ENCODE results near the gene CC2D1A. TPM values are rescaled to one million over a fixed set of nuclear protein-coding genes. Genes with fewer than 3 reads are reported as not detected.

CC2D1A gene
- total and polyA plus RNA-seq, 8 donors = 25.0 to 34.3 (median 30.5) TPM

DNA sequence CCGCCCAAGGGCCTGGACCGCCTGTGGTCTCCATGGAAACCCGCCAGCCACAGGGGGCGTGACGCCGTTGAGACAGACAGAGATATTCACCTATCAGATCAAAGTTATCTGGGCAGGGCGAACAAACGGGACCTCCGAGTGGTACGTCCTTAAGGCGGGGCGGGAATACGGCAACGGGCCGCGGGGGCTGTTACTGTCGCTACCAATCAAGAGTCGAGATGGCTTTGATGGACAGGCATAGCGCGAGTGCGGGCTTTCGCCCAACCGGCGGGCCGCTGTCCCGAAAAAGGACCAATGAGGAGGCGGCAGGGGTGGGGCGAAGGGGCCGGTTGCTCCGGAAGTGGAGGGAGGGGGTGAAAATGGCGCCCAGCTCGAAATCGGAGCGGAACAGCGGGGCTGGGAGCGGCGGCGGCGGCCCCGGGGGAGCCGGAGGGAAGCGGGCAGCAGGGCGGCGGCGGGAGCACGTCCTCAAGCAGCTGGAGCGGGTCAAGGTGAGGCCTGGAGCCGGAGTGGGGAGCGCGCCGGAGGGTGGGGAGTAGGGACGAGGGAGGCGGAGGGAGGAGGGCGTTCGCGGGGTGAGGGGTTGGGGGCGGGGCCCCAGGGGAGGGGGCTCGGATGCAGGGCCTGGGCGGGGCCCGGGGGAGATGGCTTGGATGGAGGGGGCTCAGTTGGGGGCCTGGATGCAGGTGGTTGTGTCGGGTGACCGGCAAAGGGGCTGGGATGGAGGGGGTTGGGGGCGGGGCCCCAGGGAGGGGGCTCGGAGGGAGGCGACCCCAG is 46.3 kb downstream of the CC2D1A start, which contains the start of gene DCAF15:
DCAF15 (plus strand) TSS at position 356 of the 777 bp plus-strand sequence; CDS start at position 360, 4 bp downstream.
- Histone ChIP-seq H3K27me3 (no peaks in the 10 kb centered on the region), H3K4me1 (peaks cover 9 to 20% of the 10 kb centered on the region in 2 donors), H3K9me3 (no peaks in the 10 kb centered on the region), H3K27ac (peak within 1 kb of the TSS; percentile 44 to 86), H3K4me3 (peak within 1 kb of the TSS; percentile 79 to 89), H3K36me3 (peaks cover 0 to 31% of the 10 kb centered on the region in 2 donors)
- DNase-seq = peak; percentile 96 to 100 (median 99)
- TF ChIP-seq, protein P1, sequence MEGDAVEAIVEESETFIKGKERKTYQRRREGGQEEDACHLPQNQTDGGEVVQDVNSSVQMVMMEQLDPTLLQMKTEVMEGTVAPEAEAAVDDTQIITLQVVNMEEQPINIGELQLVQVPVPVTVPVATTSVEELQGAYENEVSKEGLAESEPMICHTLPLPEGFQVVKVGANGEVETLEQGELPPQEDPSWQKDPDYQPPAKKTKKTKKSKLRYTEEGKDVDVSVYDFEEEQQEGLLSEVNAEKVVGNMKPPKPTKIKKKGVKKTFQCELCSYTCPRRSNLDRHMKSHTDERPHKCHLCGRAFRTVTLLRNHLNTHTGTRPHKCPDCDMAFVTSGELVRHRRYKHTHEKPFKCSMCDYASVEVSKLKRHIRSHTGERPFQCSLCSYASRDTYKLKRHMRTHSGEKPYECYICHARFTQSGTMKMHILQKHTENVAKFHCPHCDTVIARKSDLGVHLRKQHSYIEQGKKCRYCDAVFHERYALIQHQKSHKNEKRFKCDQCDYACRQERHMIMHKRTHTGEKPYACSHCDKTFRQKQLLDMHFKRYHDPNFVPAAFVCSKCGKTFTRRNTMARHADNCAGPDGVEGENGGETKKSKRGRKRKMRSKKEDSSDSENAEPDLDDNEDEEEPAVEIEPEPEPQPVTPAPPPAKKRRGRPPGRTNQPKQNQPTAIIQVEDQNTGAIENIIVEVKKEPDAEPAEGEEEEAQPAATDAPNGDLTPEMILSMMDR (IDR thresholded peaks at IDR 0.05) = peak in 1 of 2 donors; percentile 16
- peak; percentile 99 for ATAC-seq
- intact Hi-C loops (cut with DNase I) = no loop called here

DNA sequence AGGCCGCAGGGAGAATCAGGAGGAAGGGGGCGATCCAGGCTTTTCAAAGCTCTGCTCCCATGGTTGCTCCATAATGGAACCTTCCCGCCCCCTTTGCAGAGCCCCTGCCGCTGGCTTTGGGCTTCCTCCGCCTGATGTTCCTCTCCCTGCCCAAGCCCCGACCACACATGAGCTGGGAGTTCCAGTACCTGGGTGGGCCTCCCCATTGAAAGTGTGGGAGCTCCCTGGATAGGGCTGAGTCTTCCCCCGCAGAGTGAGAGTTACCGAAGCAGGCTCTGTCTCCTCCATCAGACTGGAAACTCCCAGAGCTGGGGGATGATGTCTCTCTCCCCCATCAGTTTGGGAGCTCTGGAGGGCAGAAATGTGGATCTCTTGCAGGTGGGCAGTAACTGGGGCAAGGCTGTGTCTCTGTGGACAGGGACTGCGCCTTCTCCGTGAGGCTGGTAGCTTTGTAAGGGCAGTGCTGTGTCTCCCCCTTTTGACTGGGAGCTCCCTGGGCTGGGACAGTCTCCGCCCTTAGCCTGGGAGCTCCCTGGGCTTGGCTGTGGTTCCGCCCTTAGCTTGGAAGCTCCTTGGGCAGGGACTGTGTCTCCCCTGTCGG is 47.0 kb downstream of the CC2D1A start:
- no peaks in the 10 kb centered on the region for H3K27me3 ChIP-seq
- intact Hi-C loops (cut with DNase I) = no loop called here
- TF ChIP-seq, protein P1 (IDR thresholded peaks at IDR 0.05) = no peak
- peak overlapping the region; percentile 79 to 89 for H3K4me3 ChIP-seq
- H3K36me3 ChIP-seq = peaks cover 0 to 37% of the 10 kb centered on the region in 2 donors
- no peaks in the 10 kb centered on the region for H3K9me3 ChIP-seq
- DNase-seq = peak in 1 of 4 donors; percentile 13
- ATAC-seq = peak; percentile 16
- peak overlapping the region; percentile 44 to 86 for H3K27ac ChIP-seq
- peaks cover 9 to 20% of the 10 kb centered on the region in 2 donors for H3K4me1 ChIP-seq

DNA sequence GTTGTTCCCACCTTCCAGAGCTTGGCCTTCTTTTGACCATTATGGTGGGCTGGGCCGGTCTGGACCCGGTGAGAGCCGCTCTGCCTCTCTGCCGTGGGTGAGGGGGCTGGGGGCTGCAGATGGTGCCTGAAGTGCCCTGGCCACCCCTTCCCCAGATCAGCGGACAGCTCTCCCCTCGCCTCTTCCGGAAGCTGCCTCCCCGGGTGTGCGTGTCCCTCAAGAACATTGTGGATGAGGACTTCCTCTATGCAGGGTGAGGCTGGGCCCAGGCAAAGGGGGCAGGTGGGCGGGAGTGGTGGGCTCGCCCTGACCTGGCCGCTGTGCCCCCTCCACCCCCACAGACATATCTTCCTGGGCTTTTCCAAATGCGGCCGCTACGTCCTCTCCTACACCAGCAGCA is 48.2 kb downstream of the CC2D1A start:
- H3K4me1 ChIP-seq = peaks cover 9 to 20% of the 10 kb centered on the region in 2 donors
- no peak overlapping the region for H3K4me3 ChIP-seq
- no peaks in the 10 kb centered on the region for H3K9me3 ChIP-seq
- peaks cover 0 to 49% of the 10 kb centered on the region in 2 donors for H3K36me3 ChIP-seq
- H3K27ac ChIP-seq = no peak overlapping the region
- ATAC-seq (no peak), DNase-seq (no peak)
- no peaks in the 10 kb centered on the region for H3K27me3 ChIP-seq
- TF ChIP-seq, protein P1 (IDR thresholded peaks at IDR 0.05) = no peak
- intact Hi-C loops (cut with DNase I) = no loop called here

DNA sequence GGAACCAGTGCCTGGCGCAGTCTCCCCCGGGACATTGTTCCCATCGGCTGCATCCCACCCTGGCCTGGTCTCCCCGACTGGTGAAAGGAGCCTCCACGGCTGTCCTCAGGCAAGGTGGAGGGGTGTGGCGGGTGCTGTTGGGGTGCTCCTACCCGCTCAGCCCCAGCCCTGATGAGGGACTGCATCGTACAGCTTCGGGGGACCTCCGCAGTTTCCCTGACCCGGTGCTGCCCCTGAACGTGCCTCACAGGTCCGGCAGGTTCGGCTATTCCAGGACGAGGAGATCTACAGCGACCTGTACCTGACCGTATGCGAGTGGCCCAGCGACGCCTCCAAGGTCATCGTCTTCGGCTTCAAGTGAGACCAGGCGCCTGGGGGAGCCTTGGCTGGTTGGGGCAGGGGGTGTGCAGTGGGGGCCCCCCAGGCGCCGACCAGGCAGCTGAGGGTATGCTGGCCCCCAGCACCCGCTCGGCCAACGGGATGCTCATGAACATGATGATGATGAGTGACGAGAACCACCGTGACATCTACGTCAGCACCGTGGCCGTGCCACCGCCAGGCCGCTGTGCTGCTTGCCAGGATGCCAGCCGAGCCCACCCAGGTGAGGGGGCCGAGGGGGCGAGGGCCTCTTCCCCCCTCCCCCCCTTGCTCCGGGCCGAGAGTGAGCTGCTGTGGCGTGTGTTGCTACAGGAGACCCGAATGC is 49.8 kb downstream of the CC2D1A start:
- Histone ChIP-seq H3K4me1 (peaks cover 9 to 20% of the 10 kb centered on the region in 2 donors), H3K36me3 (peaks cover 0 to 65% of the 10 kb centered on the region in 2 donors), H3K9me3 (no peaks in the 10 kb centered on the region), H3K27me3 (no peaks in the 10 kb centered on the region), H3K27ac (no peak overlapping the region), H3K4me3 (no peak overlapping the region)
- intact Hi-C loops (cut with DNase I) = no loop called here
- TF ChIP-seq, protein P1 (IDR thresholded peaks at IDR 0.05) = no peak
- DNase-seq = no peak
- ATAC-seq = no peak

DNA sequence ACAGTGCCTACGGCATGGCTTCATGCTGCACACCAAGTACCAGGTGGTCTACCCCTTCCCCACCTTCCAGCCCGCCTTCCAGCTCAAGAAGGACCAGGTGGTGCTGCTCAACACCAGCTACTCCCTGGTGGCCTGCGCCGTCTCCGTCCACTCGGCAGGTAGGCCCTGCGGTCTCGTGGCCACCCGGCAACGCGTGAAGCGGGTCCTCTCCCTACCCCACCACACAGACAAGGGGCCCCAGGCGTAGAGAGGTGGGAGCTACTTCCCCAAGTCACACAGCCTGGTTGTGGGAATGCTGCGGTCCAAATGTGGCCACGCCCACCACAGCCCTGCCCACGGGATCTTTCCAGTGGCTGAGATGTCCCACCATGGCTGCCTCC is 50.4 kb downstream of the CC2D1A start:
- H3K27ac ChIP-seq = no peak overlapping the region
- peaks cover 9 to 20% of the 10 kb centered on the region in 2 donors for H3K4me1 ChIP-seq
- TF ChIP-seq, protein P1 (IDR thresholded peaks at IDR 0.05) = no peak
- no peaks in the 10 kb centered on the region for H3K27me3 ChIP-seq
- H3K36me3 ChIP-seq = peaks cover 0 to 71% of the 10 kb centered on the region in 2 donors
- ATAC-seq (no peak), DNase-seq (no peak)
- intact Hi-C loops (cut with DNase I) = no loop called here
- H3K9me3 ChIP-seq = no peaks in the 10 kb centered on the region
- H3K4me3 ChIP-seq = no peak overlapping the region
